IMR-90 (cell line): Measurements from ENCODE around the gene L3MBTL2. TPM values are rescaled to one million over a fixed set of nuclear protein-coding genes. Genes with fewer than 3 reads are reported as not detected.

Experiments
- ATAC-seq: fragments of 200-7000 bp; cut with Tn5 transposase; 2 replicates; pipeline ENCODE4 v1.9.1; 2020; ENCODE audit warnings: low read depth, mild to moderate bottlenecking, moderate library complexity
- BruUV-seq: library from RNA; stranded (reverse); fragments of 400-500 nt; replicated peaks from 2 replicates; lab custom pipeline; 2021; lab: Mats Ljungman, UMichigan
- CTCF ChIA-PET: fragments of 300-600 bp; formaldehyde crosslinking; extraction: SDS; loops from one replicate; lab custom pipeline; 2021; ENCODE audit warnings: antibody characterized with exemption; lab: Yijun Ruan, JAX
- POLR2A ChIA-PET: fragments of 300-600 bp; sonication (Branson Sonifier 250); formaldehyde crosslinking; loops from one replicate; lab custom pipeline; 2022; ENCODE audit warnings: antibody characterized with exemption; ENCODE audit not compliant: unreplicated experiment; lab: Charles Lee
- DNase-seq: peaks from one replicate; pipeline ENCODE4 v3.0.0; 2013
- H2AFZ ChIP-seq: replicated peaks from 2 replicates; pipeline ENCODE3; 2013; ENCODE audit warnings: low read length, mild to moderate bottlenecking; ENCODE audit not compliant: poor library complexity
- H2AK5ac ChIP-seq: 2 replicates; pipeline ENCODE4 v1.6.1; 2013; ENCODE audit warnings: low read depth, low read length, inconsistent platforms
- H2AK9ac ChIP-seq: replicated peaks from 2 replicates; pipeline ENCODE3; 2013; ENCODE audit warnings: mild to moderate bottlenecking, low read depth, low read length, moderate library complexity; ENCODE audit not compliant: poor library complexity
- H2BK120ac ChIP-seq: 2 replicates; pipeline ENCODE4 v1.6.1; 2013; ENCODE audit warnings: low read depth, low read length, inconsistent platforms
- H2BK15ac ChIP-seq: 3 replicates; pipeline ENCODE4 v1.6.1; 2013; ENCODE audit warnings: low read depth, low read length, inconsistent platforms
- H2BK20ac ChIP-seq: 2 replicates; pipeline ENCODE4 v1.6.1; 2013; ENCODE audit warnings: low read depth, mild to moderate bottlenecking, inconsistent platforms, low read length, moderate library complexity
- H2BK5ac ChIP-seq: 2 replicates; pipeline ENCODE4 v1.6.1; 2013; ENCODE audit warnings: mild to moderate bottlenecking, low read depth, low read length, inconsistent platforms; ENCODE audit not compliant: poor library complexity, severe bottlenecking
- H3K14ac ChIP-seq: replicated peaks from 2 replicates; pipeline ENCODE4 v1.6.1; 2013; ENCODE audit warnings: low read depth, low read length, inconsistent platforms
- H3K18ac ChIP-seq: 2 replicates; pipeline ENCODE4 v1.6.1; 2013; ENCODE audit warnings: low read depth, low read length, control low read depth
- H3K23ac ChIP-seq: 2 replicates; pipeline ENCODE4 v1.6.1; 2013; ENCODE audit warnings: low read depth, low read length, inconsistent platforms
- H3K27ac ChIP-seq: 2 replicates; pipeline ENCODE4 v1.5.1; 2013; ENCODE audit warnings: mild to moderate bottlenecking, control low read depth, low read length; ENCODE audit not compliant: insufficient read depth
- H3K27me3 ChIP-seq: 2 replicates; pipeline ENCODE4 v1.6.1; 2013; ENCODE audit warnings: low read length; ENCODE audit not compliant: control insufficient read depth, insufficient read depth
- H3K36me3 ChIP-seq: 2 replicates; pipeline ENCODE4 v1.6.1; 2013; ENCODE audit warnings: low read length, mixed read lengths; ENCODE audit not compliant: control insufficient read depth, insufficient read depth
- H3K4ac ChIP-seq: 2 replicates; pipeline ENCODE4 v1.6.1; 2013; ENCODE audit warnings: low read depth, low read length, inconsistent platforms
- H3K4me1 ChIP-seq: 2 replicates; pipeline ENCODE4 v1.6.1; 2013; ENCODE audit warnings: low read length, mixed read lengths; ENCODE audit not compliant: control insufficient read depth, insufficient read depth
- H3K4me2 ChIP-seq: 2 replicates; pipeline ENCODE4 v1.6.1; 2013; ENCODE audit warnings: low read depth, mild to moderate bottlenecking, control low read depth, low read length, moderate library complexity
- H3K4me3 ChIP-seq: 2 replicates; pipeline ENCODE4 v1.5.1; 2013; ENCODE audit warnings: low read depth, mild to moderate bottlenecking, control low read depth, low read length, moderate library complexity; ENCODE audit not compliant: insufficient read depth
- H3K56ac ChIP-seq: 2 replicates; pipeline ENCODE4 v1.6.1; 2013; ENCODE audit warnings: low read length, inconsistent platforms; ENCODE audit not compliant: insufficient read depth; ENCODE audit errors: extremely low read depth
- H3K79me1 ChIP-seq, 2 experiments: 2 replicates each; pipeline ENCODE4 v1.6.1; 2013; ENCODE audit warnings: low read length in 2 of 2, inconsistent platforms in 1 of 2, low read depth in 1 of 2
- H3K9ac ChIP-seq: 2 replicates; pipeline ENCODE4 v1.6.1; 2013; ENCODE audit warnings: low read depth, low read length, control low read depth
- H3K9me1 ChIP-seq: 2 replicates; pipeline ENCODE4 v1.6.1; 2013; ENCODE audit warnings: low read length, inconsistent platforms; ENCODE audit not compliant: insufficient read depth
- H3K9me3 ChIP-seq: 2 replicates; pipeline ENCODE4 v1.6.1; 2013; ENCODE audit warnings: low read length; ENCODE audit not compliant: control insufficient read depth, insufficient read depth
- H4K20me1 ChIP-seq: 2 replicates; pipeline ENCODE4 v1.6.1; 2013; ENCODE audit warnings: low read length, inconsistent platforms; ENCODE audit not compliant: insufficient read depth
- H4K5ac ChIP-seq: 2 replicates; pipeline ENCODE4 v1.6.1; 2013; ENCODE audit warnings: mild to moderate bottlenecking, low read depth, low read length, control low read depth
- H4K8ac ChIP-seq, 2 experiments: 2 replicates each; pipeline ENCODE4 v1.6.1; 2013; ENCODE audit warnings: low read depth in 2 of 2, low read length in 2 of 2, control low read depth in 1 of 2, inconsistent platforms in 1 of 2
- H4K91ac ChIP-seq: 2 replicates; pipeline ENCODE4 v1.6.1; 2013; ENCODE audit warnings: low read depth, low read length, inconsistent platforms; ENCODE audit not compliant: insufficient read depth
- CHD1 ChIP-seq: IDR thresholded peaks from 2 replicates; pipeline ENCODE4 v1.6.1; 2012; ENCODE audit warnings: low read depth, low read length, improper control_type of control experiment
- CTCF ChIP-seq: conservative IDR thresholded peaks from 2 replicates; pipeline ENCODE4 v1.5.1; 2012; ENCODE audit warnings: mild to moderate bottlenecking, low read depth, low read length, improper control_type of control experiment
- WGBS, 2 experiments: methylation state at CpG; one replicate each; pipeline versions ENCODE4 v1.1.5 to v1.1.7; 2013; ENCODE audit warnings: missing lambda C conversion rate in 2 of 2; ENCODE audit not compliant: insufficient read length in 1 of 2; ENCODE audit errors: extremely low coverage in 2 of 2; 5-methylcytosine and 5-hydroxymethylcytosine counted together
- dilution Hi-C: fragments of 300-500 bp; cut with HindIII; formaldehyde crosslinking; loops from one replicate; pipeline ENCODE4 v1.14.3; 2018; ENCODE audit warnings: low sequenced_read_pairs; ENCODE audit not compliant: unreplicated experiment
- in situ Hi-C: fragments of 300-500 bp; cut with MboI; formaldehyde crosslinking; loops from 3 replicates; pipeline ENCODE4 v1.14.3; 2019; ENCODE audit warnings: low sequenced_read_pairs, inconsistent platforms, mixed read lengths
- intact Hi-C: fragments of 100-400 bp; cut with micrococcal nuclease; formaldehyde crosslinking; loops from 2 replicates; pipeline ENCODE4 v1.10.0; 2022
- polyA plus RNA-seq, 3 experiments: library from polyadenylated mRNA; depleted of rRNA; stranded (reverse); fragments of >200 nt; gene quantifications; 2 replicates each; pipeline ENCODE4 v1.2.3, GENCODE V29; 2012; ENCODE audit warnings: low replicate concordance in 1 of 3
- total RNA-seq: library from RNA; depleted of rRNA; stranded (reverse); fragments of >200 nt; gene quantifications from 2 replicates; pipeline ENCODE4 v1.2.3, GENCODE V29; 2012

L3MBTL2 gene
- total and polyA plus RNA-seq, 2 of the 4 experiments (the other 2 are of a cell fraction) = 20.6 to 25.1 TPM

GRCh38 chr22:41237707-41238569, 32.8 kb downstream of the L3MBTL2 start:
- dilution Hi-C loops = no loop called here
- peak; percentile 13 for DNase-seq
- TF ChIP-seq CTCF = peak; percentile 21; the same call in 1 of the 2 replicates
- TF ChIP-seq CHD1 = no peak
- Histone ChIP-seq H2BK5ac (no peak overlapping the region), H3K4me2 (peak overlapping the region; percentile 30; the same call in 1 of the 2 replicates), H2BK15ac (no peak overlapping the region), H4K8ac (peak overlapping the region; percentile 61 to 64; a peak in 3 of 4 replicates), H2BK20ac (no peak overlapping the region), H2AK9ac (peak overlapping the region; percentile 61), H2BK120ac (no peak overlapping the region), H3K9ac (no peak overlapping the region), H2AK5ac (no peak overlapping the region), H3K4me1 (0 out of 2 replicates have a peak, but pooled peaks cover 5% of the 10 kb centered on the region), H3K36me3 (0 out of 2 replicates have a peak, but pooled peaks cover 2% of the 10 kb centered on the region), H3K27me3 (no peaks in the 10 kb centered on the region), H3K4me3 (peak overlapping the region; percentile 25), H3K27ac (no peak overlapping the region), H3K56ac (no peak overlapping the region), H3K79me1 (no peaks in the 10 kb centered on the region), H4K5ac (peak overlapping the region; percentile 18; the same call in 1 of the 2 replicates), H2AFZ (peak overlapping the region; percentile 87), H3K9me3 (no peaks in the 10 kb centered on the region), H3K23ac (no peak overlapping the region), H3K18ac (no peak overlapping the region), H3K14ac (no peak overlapping the region), H4K20me1 (peaks cover 8% of the 10 kb centered on the region; the same call in 1 of the 2 replicates), H3K9me1 (no peaks in the 10 kb centered on the region), H4K91ac (no peak overlapping the region; the same call in 1 of the 2 replicates), H3K4ac (peak overlapping the region; percentile 11)
- intact Hi-C loops = no loop called here
- peak; percentile 59 for ATAC-seq
- WGBS, 2 experiments = 20% methylated on average over 64 of the region's 97 CpGs; no CpG with 5 or more reads in 1 of the 2 experiments
- BruUV-seq = no TSS peak
- in situ Hi-C loops = no loop called here
- CTCF ChIA-PET = interaction anchor here (0.5 to 0.6 kb wide), 2 partner anchors 34 to 253 kb away, joined by 3 read pairs; no protein-coding TSS in a partner anchor
- POLR2A ChIA-PET = no interaction called here
